ENCODE data around the gene SLC43A3.

GRCh38 chr11:57379732-57380131 is 47.2 kb downstream of the SLC43A3 start:
- no peak for TF ChIP-seq GATA1 (IDR thresholded peaks at IDR 0.05; ENCODE audit: low read depth, low read length)
- no peak for TF ChIP-seq POLR2A (IDR thresholded peaks at IDR 0.05; ENCODE audit: low read length)

Data from erythroblast (primary cell).